ENCODE measurements around the gene PNMT.

DNA sequence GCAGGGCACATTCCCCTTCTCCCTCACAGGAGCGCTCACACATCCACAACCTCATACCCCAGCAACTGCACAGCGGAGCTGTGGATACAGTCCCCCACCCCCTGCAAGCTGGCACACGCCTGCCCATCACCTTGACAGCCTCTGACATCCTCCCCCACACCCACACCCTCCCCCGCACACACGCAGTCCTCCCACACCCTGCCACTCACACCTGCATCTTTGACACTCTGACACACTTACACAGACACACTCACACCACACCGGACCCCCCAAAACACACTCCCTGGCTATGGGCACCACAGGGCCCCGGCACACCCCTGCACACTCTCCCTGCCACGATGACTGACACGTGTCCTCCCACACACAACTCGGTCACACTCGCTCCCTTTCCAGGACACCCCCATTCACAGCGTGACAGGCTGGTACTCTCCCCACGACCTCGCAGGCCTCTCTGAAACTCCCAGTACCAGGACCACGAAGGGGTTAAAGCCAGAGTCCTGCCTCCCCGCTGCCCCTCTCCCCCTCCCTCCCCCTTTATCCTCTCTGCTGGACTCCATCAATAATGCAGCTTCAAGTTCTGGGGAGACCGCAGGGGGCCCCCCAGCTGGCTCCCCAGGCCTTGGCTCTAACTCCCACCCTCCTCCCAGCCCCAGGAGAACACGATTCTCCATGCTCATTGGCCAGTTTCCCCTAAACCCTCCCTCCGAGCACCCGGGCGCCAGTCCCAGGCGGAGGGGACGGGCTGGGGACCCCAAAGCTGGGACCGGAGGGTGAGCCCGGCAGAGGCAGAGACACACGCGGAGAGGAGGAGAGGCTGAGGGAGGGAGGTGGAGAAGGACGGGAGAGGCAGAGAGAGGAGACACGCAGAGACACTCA lies 41.8 kb upstream of the PNMT start, which contains the start of gene PPP1R1B:
- TF ChIP-seq, protein P1, sequence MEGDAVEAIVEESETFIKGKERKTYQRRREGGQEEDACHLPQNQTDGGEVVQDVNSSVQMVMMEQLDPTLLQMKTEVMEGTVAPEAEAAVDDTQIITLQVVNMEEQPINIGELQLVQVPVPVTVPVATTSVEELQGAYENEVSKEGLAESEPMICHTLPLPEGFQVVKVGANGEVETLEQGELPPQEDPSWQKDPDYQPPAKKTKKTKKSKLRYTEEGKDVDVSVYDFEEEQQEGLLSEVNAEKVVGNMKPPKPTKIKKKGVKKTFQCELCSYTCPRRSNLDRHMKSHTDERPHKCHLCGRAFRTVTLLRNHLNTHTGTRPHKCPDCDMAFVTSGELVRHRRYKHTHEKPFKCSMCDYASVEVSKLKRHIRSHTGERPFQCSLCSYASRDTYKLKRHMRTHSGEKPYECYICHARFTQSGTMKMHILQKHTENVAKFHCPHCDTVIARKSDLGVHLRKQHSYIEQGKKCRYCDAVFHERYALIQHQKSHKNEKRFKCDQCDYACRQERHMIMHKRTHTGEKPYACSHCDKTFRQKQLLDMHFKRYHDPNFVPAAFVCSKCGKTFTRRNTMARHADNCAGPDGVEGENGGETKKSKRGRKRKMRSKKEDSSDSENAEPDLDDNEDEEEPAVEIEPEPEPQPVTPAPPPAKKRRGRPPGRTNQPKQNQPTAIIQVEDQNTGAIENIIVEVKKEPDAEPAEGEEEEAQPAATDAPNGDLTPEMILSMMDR (IDR thresholded peaks at IDR 0.05): no peak
- no peak for TF ChIP-seq EP300 (IDR thresholded peaks at IDR 0.05)
- no peak for TF ChIP-seq POLR2A (IDR thresholded peaks at IDR 0.05)
- TF ChIP-seq POLR2AphosphoS5 (IDR thresholded peaks at IDR 0.05): no peak
